B cell (primary cell): Measurements from ENCODE around the gene CEMIP2. TPM values are rescaled to one million over a fixed set of nuclear protein-coding genes. Genes with fewer than 3 reads are reported as not detected.

Experiments used
- ATAC-seq: fragments of 200-7000 bp; cut with Tn5 transposase; one replicate; pipeline ENCODE4 v1.10.0; 2021; ENCODE audit warnings: low read depth, mild to moderate bottlenecking, moderate number of reproducible peaks, moderate library complexity
- CTCF ChIA-PET: fragments of 350-600 bp; sonication (Branson Sonifier 250); formaldehyde crosslinking; loops from one replicate; lab custom pipeline; 2021; ENCODE audit warnings: antibody characterized with exemption, inconsistent platforms; lab: Charles Lee
- POLR2A ChIA-PET: fragments of 350-600 bp; sonication (Branson Sonifier 250); formaldehyde crosslinking; loops from one replicate; lab custom pipeline; 2021; ENCODE audit warnings: antibody characterized with exemption; lab: Charles Lee
- DNase-seq: peaks from one replicate; pipeline ENCODE4 v3.0.0; 2013
- H2AFZ ChIP-seq: 2 replicates; pipeline ENCODE4 v1.6.1; 2012; ENCODE audit warnings: mild to moderate bottlenecking, low read depth, low read length; ENCODE audit not compliant: insufficient read depth, poor library complexity, severe bottlenecking
- H3K27ac ChIP-seq, 2 donors: 1 replicate in 1 of 2; 2 replicates in 1 of 2; pipeline ENCODE4 v1.5.1; 2012 to 2013; ENCODE audit warnings: low read length in 2 of 2, mild to moderate bottlenecking in 2 of 2, moderate library complexity in 1 of 2
- H3K27me3 ChIP-seq, 4 experiments: fragments of 200-600 bp in 1 of 4; sonication (generic) in 1 of 4; replicated peaks in 1 of 4; 1 replicate in 2 of 4; 2 replicates in 2 of 4; pipeline versions ENCODE4 v1.6.1 to v1.7.0; 2013 to 2016; ENCODE audit warnings: low read length in 3 of 4, mild to moderate bottlenecking in 2 of 4, mixed read lengths in 1 of 4, moderate library complexity in 1 of 4; ENCODE audit not compliant: insufficient read depth in 4 of 4, control insufficient read depth in 3 of 4; ENCODE audit errors: control extremely low read depth in 1 of 4
- H3K36me3 ChIP-seq, 2 experiments: replicated peaks in 1 of 2; 1 replicate in 1 of 2; 2 replicates in 1 of 2; pipeline versions ENCODE4 v1.6.1 to v1.7.1; 2013; ENCODE audit warnings: low read length in 1 of 2; ENCODE audit not compliant: insufficient read depth in 2 of 2, control insufficient read depth in 1 of 2; ENCODE audit errors: control extremely low read depth in 1 of 2, extremely low read depth in 1 of 2
- H3K4me1 ChIP-seq, 2 donors: fragments of 200-600 bp in 1 of 2; sonication (generic) in 1 of 2; 1 replicate in 1 of 2; 2 replicates in 1 of 2; pipeline versions ENCODE4 v1.5.1 to v1.6.1; 2013 to 2017; ENCODE audit warnings: low read length in 2 of 2; ENCODE audit not compliant: control insufficient read depth in 2 of 2, insufficient read depth in 2 of 2
- H3K4me2 ChIP-seq: replicated peaks from 2 replicates; pipeline ENCODE3; 2012; ENCODE audit warnings: mild to moderate bottlenecking, low read depth, low read length; ENCODE audit not compliant: poor library complexity, severe bottlenecking
- H3K4me3 ChIP-seq, 5 experiments: fragments of 200-600 bp in 1 of 5; sonication (generic) in 1 of 5; 1 replicate in 3 of 5; 2 replicates in 2 of 5; pipeline versions ENCODE4 v1.5.1 to v1.7.0; 2011 to 2016; ENCODE audit warnings: low read length in 4 of 5, mild to moderate bottlenecking in 4 of 5, low read depth in 2 of 5, control low read depth in 1 of 5, moderate library complexity in 1 of 5; ENCODE audit not compliant: insufficient read depth in 1 of 5; ENCODE audit errors: control extremely low read depth in 1 of 5, extremely low read depth in 1 of 5
- H3K79me2 ChIP-seq: fragments of 200-600 bp; sonication (generic); one replicate; pipeline ENCODE4 v1.6.0; 2016; ENCODE audit warnings: low read length; ENCODE audit not compliant: control insufficient read depth, insufficient read depth
- H3K9ac ChIP-seq: fragments of 200-600 bp; sonication (generic); 2 replicates; pipeline ENCODE4 v1.6.1; 2017; ENCODE audit warnings: mild to moderate bottlenecking, low read length, moderate library complexity
- H3K9me3 ChIP-seq, 3 donors: one replicate each; pipeline versions ENCODE4 v1.6.1 to v1.7.1; 2013; ENCODE audit warnings: low read length in 2 of 3; ENCODE audit not compliant: control insufficient read depth in 2 of 3, insufficient read depth in 1 of 3; ENCODE audit errors: control extremely low read depth in 1 of 3
- H4K20me1 ChIP-seq: 2 replicates; pipeline ENCODE4 v1.6.0; 2012; ENCODE audit warnings: mild to moderate bottlenecking, low read length; ENCODE audit not compliant: insufficient read depth, control insufficient read depth, poor library complexity, severe bottlenecking
- H3K27ac Mint-ChIP-seq: one replicate; pipeline ENCODE4 v1.8.0; 2021; ENCODE audit warnings: mixed read lengths
- H3K27me3 Mint-ChIP-seq: one replicate; pipeline ENCODE4 v1.8.0; 2021; ENCODE audit warnings: mixed read lengths
- H3K4me1 Mint-ChIP-seq: one replicate; pipeline ENCODE4 v1.8.0; 2021; ENCODE audit warnings: mixed read lengths
- H3K4me3 Mint-ChIP-seq: one replicate; pipeline ENCODE4 v1.8.0; 2021; ENCODE audit warnings: mixed read lengths
- H3K9me3 Mint-ChIP-seq: one replicate; pipeline ENCODE4 v1.8.0; 2022; ENCODE audit warnings: mixed read lengths; ENCODE audit not compliant: insufficient read depth
- EZH2 ChIP-seq: IDR thresholded peaks from 2 replicates; pipeline ENCODE4 v1.6.1; 2012; ENCODE audit warnings: borderline replicate concordance, low read depth, mild to moderate bottlenecking, moderate library complexity, low read length; ENCODE audit not compliant: insufficient read depth, poor library complexity, severe bottlenecking
- WGBS: methylation state at CpG from one replicate; pipeline ENCODE4 v1.1.5; 2013; ENCODE audit warnings: missing lambda C conversion rate; ENCODE audit not compliant: insufficient coverage; 5-methylcytosine and 5-hydroxymethylcytosine counted together
- intact Hi-C: fragments of 100-400 bp; cut with micrococcal nuclease; formaldehyde crosslinking; loops from one replicate; pipeline ENCODE4 v1.10.0; 2022
- polyA plus RNA-seq: library from polyadenylated mRNA; depleted of rRNA; stranded (reverse); fragments of >200 nt; gene quantifications from 2 replicates; pipeline ENCODE4 v1.2.3, GENCODE V29; 2012
- total RNA-seq, 2 donors: library from RNA; stranded (reverse); fragments of 120-200 nt in 1 of 2; gene quantifications; 1 replicate in 1 of 2; 2 replicates in 1 of 2; pipeline versions ENCODE4 v1.2.3 to v1.2.4, GENCODE V29; 2013 to 2022
- TF ChIP-seq, protein P1 (sequence below): fragments of 200-600 bp; IDR thresholded peaks from one replicate; pipeline ENCODE4 v1.8.0; 2022; ENCODE audit warnings: antibody characterized with exemption, mild to moderate bottlenecking

CEMIP2 gene
- total and polyA plus RNA-seq, 2 donors (not counting 1 experiment from before 2014, with no cell fraction given) = 35.4 to 90.6 TPM

DNA sequence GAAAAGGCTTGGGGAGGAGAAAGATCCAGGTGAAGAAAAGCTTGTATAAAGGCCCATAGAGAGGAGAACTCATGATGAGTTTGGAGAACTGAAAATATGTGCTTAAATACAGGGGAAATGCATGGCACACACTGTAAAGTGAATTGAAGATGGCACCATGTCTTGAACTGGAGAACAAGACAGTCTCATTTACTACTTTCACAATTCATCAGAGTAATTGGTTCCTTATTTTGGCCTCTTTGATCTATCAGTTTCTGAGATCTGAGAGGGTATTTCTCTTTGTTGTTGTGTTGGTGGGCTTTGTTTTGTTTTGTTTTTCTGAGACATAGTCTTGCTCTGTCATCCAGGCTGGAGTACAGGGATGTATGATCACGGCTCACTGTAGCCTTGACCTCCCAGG, 98.2 kb downstream of the CEMIP2 start:
- peaks cover 7% of the 10 kb centered on the region for H3K4me1 Mint-ChIP-seq
- intact Hi-C loops = no loop called here

DNA sequence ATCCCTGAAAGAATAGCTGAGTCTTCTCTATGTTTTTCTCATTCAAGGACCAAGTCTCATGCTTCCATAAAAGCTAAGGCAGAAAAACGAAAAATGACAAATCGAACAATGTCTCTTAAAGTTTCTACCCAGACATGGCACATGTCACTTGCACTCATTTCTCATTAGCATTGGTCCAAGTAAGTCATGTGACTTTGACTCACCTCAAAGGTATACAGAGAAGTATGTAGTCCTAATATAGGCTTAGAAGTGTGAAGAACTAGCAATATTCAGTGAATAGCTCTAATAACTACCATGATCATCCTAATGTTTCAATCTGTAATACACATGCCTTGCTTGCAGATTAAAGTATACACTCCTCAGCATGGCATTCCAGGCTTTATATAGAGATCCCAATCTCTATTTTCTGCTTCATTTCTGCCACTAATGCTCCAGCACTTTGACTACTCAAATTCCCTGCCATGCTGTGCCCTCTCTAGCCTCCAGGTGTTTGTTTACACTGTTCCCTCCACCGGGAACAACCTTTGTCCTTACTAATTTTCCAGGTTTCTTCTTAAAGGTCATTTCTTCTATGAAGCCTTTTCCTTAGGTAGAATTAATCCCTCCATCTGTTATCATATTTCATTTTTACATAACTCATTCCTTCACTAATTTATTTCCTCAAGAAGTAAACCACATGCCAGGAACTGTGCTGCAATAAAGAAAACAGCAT, 98.9 kb downstream of the CEMIP2 start:
- Mint-ChIP-seq H3K4me1 (peaks cover under 1% of the 10 kb centered on the region), H3K27me3 (peaks cover 8% of the 10 kb centered on the region), H3K9me3 (no peaks in the 10 kb centered on the region), H3K4me3 (no peak overlapping the region), H3K27ac (no peak overlapping the region)
- Histone ChIP-seq H3K4me3 (no peak overlapping the region), H3K9ac (no peak overlapping the region), H4K20me1 (no peaks in the 10 kb centered on the region), H3K4me2 (no peak overlapping the region), H2AFZ (no peak overlapping the region), H3K79me2 (no peaks in the 10 kb centered on the region), H3K9me3 (no peaks in the 10 kb centered on the region), H3K27ac (no peak overlapping the region), H3K36me3 (no peaks in the 10 kb centered on the region), H3K4me1 (no peaks in the 10 kb centered on the region), H3K27me3 (no peaks in the 10 kb centered on the region)
- CTCF ChIA-PET = no interaction called here
- DNase-seq (no peak), ATAC-seq (no peak)
- POLR2A ChIA-PET = no interaction called here
- intact Hi-C loops = no loop called here
- no peak for TF ChIP-seq EZH2
- TF ChIP-seq, protein P1, sequence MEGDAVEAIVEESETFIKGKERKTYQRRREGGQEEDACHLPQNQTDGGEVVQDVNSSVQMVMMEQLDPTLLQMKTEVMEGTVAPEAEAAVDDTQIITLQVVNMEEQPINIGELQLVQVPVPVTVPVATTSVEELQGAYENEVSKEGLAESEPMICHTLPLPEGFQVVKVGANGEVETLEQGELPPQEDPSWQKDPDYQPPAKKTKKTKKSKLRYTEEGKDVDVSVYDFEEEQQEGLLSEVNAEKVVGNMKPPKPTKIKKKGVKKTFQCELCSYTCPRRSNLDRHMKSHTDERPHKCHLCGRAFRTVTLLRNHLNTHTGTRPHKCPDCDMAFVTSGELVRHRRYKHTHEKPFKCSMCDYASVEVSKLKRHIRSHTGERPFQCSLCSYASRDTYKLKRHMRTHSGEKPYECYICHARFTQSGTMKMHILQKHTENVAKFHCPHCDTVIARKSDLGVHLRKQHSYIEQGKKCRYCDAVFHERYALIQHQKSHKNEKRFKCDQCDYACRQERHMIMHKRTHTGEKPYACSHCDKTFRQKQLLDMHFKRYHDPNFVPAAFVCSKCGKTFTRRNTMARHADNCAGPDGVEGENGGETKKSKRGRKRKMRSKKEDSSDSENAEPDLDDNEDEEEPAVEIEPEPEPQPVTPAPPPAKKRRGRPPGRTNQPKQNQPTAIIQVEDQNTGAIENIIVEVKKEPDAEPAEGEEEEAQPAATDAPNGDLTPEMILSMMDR = no peak
- no CpG with 5 or more reads among the region's 3 CpGs for WGBS

More for the DNA sequence above, 98.2 kb downstream of the CEMIP2 start:
- Histone ChIP-seq H3K36me3 (no peaks in the 10 kb centered on the region), H3K4me1 (peaks cover 2% of the 10 kb centered on the region in 2 donors), H3K9me3 (peaks cover 0 to 1% (median 0%) of the 10 kb centered on the region in 3 donors), H3K9ac (no peak overlapping the region), H2AFZ (no peak overlapping the region), H3K4me2 (no peak overlapping the region), H3K79me2 (no peaks in the 10 kb centered on the region), H3K27ac (no peak overlapping the region), H3K27me3 (no peaks in the 10 kb centered on the region), H4K20me1 (no peaks in the 10 kb centered on the region), H3K4me3 (no peak overlapping the region)
- TF ChIP-seq EZH2 = no peak
- TF ChIP-seq, protein P1 = no peak
- no peak overlapping the region for H3K27ac Mint-ChIP-seq
- H3K27me3 Mint-ChIP-seq = peaks cover 8% of the 10 kb centered on the region
- H3K9me3 Mint-ChIP-seq = no peaks in the 10 kb centered on the region
- CTCF ChIA-PET = no interaction called here
- POLR2A ChIA-PET = no interaction called here
- DNase-seq (no peak), ATAC-seq (no peak)
- WGBS = 57% methylated on average over 1 of the region's 1 CpG
- H3K4me3 Mint-ChIP-seq = no peak overlapping the region
